AG04450 (cell line): ENCODE measurements around the gene TMEM242. TPM values are rescaled to one million over a fixed set of nuclear protein-coding genes. Genes with fewer than 3 reads are reported as not detected.

Source experiments
- CTCF ChIA-PET: fragments of 300-600, 350-600 bp; formaldehyde crosslinking; extraction: SDS; loops from one replicate; lab custom pipeline; 2022; ENCODE audit warnings: antibody characterized with exemption, inconsistent platforms; lab: Charles Lee
- POLR2A ChIA-PET: fragments of 350-600 bp; formaldehyde crosslinking; extraction: SDS; loops from one replicate; lab custom pipeline; 2021; ENCODE audit warnings: antibody characterized with exemption, inconsistent platforms; lab: Yijun Ruan, JAX
- DNase-seq: peaks from one replicate; pipeline ENCODE4 v3.0.0-alpha.2; 2011; ENCODE audit warnings: low read depth, low spot score
- H3K27ac ChIP-seq: one replicate; pipeline ENCODE4 v1.5.1; 2012; ENCODE audit warnings: low read depth, low read length, control low read depth
- H3K27me3 ChIP-seq: one replicate; pipeline ENCODE4 v1.6.0; 2012; ENCODE audit warnings: low read length; ENCODE audit not compliant: control insufficient read depth, insufficient read depth
- H3K4me3 ChIP-seq: 2 replicates; pipeline ENCODE4 v1.5.1; 2011; ENCODE audit warnings: mild to moderate bottlenecking, low read depth, low read length, control low read depth
- H3K9me3 ChIP-seq: 2 replicates; pipeline ENCODE4 v1.5.1; 2012; ENCODE audit warnings: low read length; ENCODE audit not compliant: control insufficient read depth, insufficient read depth
- polyA plus RNA-seq: library from polyadenylated mRNA; depleted of rRNA; stranded (reverse); fragments of >200 nt; gene quantifications from 2 replicates; pipeline ENCODE4 v1.2.3, GENCODE V29; 2011
- TF ChIP-seq, protein P1 (sequence below): IDR thresholded peaks from 2 replicates; pipeline ENCODE4 v1.5.1; 2011; ENCODE audit warnings: low read depth, low read length, control low read depth, inconsistent platforms

The TMEM242 gene
- polyA plus RNA-seq, 1 experiment, result 8.6 TPM

DNA sequence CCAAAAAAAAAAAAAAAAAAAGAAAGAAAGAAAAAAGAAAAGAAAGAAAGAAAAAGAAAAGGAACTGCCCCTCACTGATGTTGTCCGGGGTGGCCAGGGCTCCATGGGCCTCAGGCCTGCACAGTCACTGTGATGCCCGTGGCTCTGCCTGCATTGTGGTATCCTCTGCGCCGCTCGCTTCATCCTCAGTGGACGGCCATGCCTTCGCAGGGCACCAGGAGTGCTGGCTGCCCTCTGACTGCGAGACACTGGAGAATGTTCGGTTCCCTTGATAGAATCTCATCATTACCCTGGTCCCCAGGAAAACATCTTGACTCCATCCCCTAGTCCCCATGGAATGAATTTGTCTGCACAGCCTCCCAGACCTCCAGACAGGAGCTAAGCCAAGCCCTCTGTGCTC is 61.7 kb downstream of the TMEM242 start:
- CTCF ChIA-PET, result no interaction called here

DNA sequence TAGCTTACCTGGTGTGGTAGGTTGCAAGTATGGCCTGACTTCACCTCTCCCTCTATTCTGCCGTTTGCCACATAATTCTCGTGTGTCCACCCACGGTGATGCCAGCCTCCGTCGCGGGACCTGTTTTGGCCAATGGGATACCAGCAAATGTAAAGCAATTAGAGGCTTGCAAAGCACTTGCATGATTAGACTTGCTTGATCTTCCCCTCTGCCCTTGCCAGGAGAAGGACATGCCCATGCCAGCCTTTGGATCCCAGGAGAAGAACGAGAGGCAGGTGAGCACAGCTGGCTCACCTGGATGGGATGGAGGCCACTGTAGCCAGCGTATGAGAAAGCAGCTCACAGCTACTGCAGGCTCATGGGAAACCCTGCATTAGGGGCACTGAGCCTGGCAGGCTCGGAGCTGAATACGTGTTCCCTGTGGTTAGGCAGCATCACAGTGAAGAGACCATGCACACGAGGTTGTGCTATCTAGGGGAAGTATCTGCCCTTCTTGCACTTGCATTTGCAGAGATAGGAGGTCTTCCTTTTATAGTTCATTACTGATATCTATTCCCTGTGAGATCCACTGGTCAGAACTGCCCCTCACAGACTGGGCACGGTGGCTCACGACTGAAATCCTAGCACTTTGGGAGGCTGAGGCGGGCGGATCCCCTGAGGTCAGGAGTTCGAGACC is 62.4 kb downstream of the TMEM242 start:
- CTCF ChIA-PET, result interaction anchor here (0.9 to 1.5 kb wide), 2 partner anchors 12 to 26 kb away, joined by 3 to 4 read pairs; no protein-coding TSS in a partner anchor
- no peak overlapping the region for H3K4me3 ChIP-seq
- no peak overlapping the region for H3K27ac ChIP-seq
- DNase-seq, result no peak
- peaks cover 18% of the 10 kb centered on the region for H3K27me3 ChIP-seq
- TF ChIP-seq, protein P1, sequence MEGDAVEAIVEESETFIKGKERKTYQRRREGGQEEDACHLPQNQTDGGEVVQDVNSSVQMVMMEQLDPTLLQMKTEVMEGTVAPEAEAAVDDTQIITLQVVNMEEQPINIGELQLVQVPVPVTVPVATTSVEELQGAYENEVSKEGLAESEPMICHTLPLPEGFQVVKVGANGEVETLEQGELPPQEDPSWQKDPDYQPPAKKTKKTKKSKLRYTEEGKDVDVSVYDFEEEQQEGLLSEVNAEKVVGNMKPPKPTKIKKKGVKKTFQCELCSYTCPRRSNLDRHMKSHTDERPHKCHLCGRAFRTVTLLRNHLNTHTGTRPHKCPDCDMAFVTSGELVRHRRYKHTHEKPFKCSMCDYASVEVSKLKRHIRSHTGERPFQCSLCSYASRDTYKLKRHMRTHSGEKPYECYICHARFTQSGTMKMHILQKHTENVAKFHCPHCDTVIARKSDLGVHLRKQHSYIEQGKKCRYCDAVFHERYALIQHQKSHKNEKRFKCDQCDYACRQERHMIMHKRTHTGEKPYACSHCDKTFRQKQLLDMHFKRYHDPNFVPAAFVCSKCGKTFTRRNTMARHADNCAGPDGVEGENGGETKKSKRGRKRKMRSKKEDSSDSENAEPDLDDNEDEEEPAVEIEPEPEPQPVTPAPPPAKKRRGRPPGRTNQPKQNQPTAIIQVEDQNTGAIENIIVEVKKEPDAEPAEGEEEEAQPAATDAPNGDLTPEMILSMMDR, result no peak
- no peaks in the 10 kb centered on the region for H3K9me3 ChIP-seq
- POLR2A ChIA-PET, result no interaction called here

More for the DNA sequence above, 61.7 kb downstream of the TMEM242 start:
- no peak for DNase-seq
- Histone ChIP-seq H3K9me3 (no peaks in the 10 kb centered on the region), H3K4me3 (no peak overlapping the region), H3K27me3 (peaks cover 12% of the 10 kb centered on the region), H3K27ac (no peak overlapping the region)
- POLR2A ChIA-PET, result no interaction called here
- TF ChIP-seq, protein P1, result no peak

DNA sequence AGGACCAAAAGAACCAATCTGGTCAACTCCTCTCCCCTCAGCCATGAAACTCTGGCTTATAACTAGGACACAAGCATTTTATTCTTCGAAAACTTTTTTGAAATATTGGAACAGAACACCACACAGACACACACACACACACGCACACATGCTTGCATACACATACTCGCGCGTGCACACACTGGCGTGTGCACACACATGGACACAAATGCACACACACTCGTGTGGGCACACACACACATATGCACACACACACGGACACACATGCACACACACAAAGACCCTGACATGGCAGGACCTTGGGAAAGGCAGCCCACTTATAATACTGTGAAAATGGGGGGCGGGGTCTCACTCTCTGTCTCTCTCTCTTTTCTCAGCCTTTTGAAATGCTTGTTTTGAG is 63.9 kb downstream of the TMEM242 start:
- CTCF ChIA-PET, result no interaction called here
- Histone ChIP-seq H3K4me3 (no peak overlapping the region), H3K27me3 (peaks cover 20% of the 10 kb centered on the region), H3K27ac (no peak overlapping the region), H3K9me3 (no peaks in the 10 kb centered on the region)
- TF ChIP-seq, protein P1, result no peak
- POLR2A ChIA-PET, result no interaction called here
- no peak for DNase-seq

DNA sequence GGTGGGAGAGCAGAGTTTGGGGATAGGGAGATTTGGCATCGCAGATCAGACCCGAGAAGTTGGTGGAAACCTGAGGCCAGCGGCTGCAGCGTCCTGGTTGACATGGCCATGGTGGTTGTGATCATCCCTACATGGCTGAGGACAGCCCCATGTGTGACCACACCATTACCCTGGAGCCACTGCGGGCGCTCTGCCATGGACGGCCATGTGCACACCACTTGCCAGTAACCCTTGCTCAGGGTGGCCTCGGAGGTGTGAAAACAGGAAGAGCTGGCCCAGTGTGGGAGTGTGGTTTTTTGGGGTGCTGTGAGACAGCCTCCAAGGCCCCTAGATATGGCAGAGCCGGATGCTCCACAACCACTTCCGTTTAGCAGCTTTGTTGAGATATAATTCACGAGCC is 64.4 kb downstream of the TMEM242 start:
- Histone ChIP-seq H3K4me3 (no peak overlapping the region), H3K9me3 (no peaks in the 10 kb centered on the region), H3K27ac (no peak overlapping the region), H3K27me3 (peaks cover 20% of the 10 kb centered on the region)
- ChIA-PET CTCF (no interaction called here), POLR2A (no interaction called here)
- no peak for DNase-seq
- TF ChIP-seq, protein P1, result no peak

DNA sequence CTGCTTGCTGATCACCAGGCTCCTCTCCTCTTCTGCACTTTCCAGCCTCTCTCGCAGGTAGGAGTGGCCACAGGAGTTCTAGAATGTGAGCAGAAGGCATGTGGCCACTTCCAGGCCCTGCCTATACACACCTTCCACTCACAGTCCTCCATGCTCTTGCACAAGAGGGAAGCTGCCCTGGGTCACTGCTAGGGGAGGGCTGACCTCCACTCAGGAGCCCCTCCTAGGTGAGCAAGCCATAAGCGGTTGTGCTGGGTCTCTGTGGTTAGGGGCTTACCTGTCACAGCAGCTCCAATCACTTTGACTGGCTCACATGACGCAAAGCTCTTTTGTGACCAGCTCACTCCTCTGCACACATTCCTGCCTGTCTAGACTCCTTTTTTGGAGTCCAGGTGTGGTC is 68.2 kb downstream of the TMEM242 start:
- TF ChIP-seq, protein P1, result no peak
- no peak for DNase-seq
- Histone ChIP-seq H3K27ac (no peak overlapping the region), H3K9me3 (no peaks in the 10 kb centered on the region), H3K4me3 (no peak overlapping the region), H3K27me3 (peaks cover 44% of the 10 kb centered on the region)
- ChIA-PET POLR2A (no interaction called here), CTCF (no interaction called here)
